GM18507 (cell line): ENCODE data around the gene ITGB6.
A peak's percentile ranks its signal among the peaks of the same experiment; 100 is the strongest.

ENCODE experiments used
- DNase-seq: peaks from one replicate; pipeline ENCODE4 v3.0.0; 2011; ENCODE audit warnings: low read depth; ENCODE audit not compliant: insufficient read length; ENCODE audit errors: extremely low spot score
- FAIRE-seq: peaks from 2 replicates; lab custom pipeline; 2011; peaks lifted over from hg19 to GRCh38; lab: Jason Lieb, UNC

Gene ITGB6, protein sequence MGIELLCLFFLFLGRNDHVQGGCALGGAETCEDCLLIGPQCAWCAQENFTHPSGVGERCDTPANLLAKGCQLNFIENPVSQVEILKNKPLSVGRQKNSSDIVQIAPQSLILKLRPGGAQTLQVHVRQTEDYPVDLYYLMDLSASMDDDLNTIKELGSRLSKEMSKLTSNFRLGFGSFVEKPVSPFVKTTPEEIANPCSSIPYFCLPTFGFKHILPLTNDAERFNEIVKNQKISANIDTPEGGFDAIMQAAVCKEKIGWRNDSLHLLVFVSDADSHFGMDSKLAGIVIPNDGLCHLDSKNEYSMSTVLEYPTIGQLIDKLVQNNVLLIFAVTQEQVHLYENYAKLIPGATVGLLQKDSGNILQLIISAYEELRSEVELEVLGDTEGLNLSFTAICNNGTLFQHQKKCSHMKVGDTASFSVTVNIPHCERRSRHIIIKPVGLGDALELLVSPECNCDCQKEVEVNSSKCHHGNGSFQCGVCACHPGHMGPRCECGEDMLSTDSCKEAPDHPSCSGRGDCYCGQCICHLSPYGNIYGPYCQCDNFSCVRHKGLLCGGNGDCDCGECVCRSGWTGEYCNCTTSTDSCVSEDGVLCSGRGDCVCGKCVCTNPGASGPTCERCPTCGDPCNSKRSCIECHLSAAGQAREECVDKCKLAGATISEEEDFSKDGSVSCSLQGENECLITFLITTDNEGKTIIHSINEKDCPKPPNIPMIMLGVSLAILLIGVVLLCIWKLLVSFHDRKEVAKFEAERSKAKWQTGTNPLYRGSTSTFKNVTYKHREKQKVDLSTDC

DNA sequence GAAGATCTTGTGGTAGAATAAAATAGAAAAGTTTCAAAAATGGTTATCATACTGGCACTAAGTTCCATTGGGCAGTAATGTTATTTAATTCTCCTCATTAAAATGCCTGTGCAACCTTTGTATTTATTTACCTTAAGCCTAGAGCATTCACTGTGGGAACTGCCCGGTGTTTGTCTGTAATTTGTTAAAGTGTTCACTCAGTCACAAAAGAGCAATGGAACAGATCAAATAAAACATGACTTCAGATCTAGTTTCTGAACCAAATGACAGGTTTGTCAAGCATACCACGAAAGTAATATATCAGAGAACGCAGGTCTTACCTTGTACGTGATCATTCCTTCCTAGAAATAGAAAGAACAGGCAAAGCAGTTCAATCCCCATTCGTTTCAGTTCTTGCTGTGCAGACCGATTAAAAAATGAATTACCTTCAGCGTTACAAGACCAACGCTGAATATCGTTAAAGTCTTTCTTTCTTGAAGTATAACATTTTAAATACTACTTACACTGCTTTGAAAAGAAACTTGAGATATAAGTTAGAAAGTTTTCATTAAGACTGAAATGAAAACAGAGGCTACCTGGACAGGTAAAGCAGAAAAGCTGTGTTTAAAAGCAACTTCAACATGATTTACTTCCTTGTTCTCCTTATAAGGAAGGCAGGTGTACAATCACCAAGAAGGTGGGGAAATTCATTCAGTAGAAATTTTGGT is at the start of gene ITGB6:
ITGB6 (minus strand) TSS at position 590 of the 707 bp plus-strand sequence; CDS start at position 381, 209 bp downstream.
- no peak for FAIRE-seq
- no peak for DNase-seq

DNA sequence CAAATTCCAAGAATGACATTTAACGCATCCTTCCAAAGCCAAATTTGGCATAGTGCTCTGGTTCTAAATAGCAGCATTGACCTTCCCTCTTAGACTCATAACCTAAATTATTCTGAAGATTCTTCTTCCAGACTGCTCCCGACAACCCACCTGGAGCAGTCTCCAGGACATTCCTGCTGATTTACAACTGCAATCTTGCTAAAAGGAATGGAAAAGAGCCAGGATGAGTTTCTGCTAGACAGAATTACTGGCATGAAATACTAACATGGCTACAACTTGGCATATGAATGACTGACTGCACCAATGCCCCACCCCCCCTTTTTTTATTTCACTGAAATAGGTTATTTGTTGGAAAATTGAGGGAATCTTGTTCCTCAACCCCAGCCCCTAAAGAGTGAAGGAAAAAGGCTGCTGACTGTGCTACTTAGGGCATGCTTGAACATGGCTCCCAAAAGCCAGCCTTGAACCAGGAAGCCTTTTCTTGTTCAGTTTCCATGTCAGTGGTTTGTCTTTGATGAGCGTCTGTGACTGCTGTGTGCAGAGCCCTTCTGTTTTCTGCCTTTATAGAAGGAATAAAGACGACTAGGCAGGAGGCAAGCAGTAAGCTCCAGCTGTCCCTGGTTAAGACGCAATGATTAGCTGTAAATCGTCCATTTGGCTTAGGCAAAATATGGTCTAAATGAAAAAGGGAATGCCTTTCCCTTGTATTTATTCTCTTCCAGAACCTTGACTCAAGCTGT is 47.4 kb upstream of the ITGB6 start:
- DNase-seq, result no peak
- FAIRE-seq, result no peak

- FAIRE-seq (no peak), DNase-seq (no peak)
Observed at GRCh38 chr2:160246356-160246755, 46.3 kb upstream of the ITGB6 start.

GRCh38 chr2:160245614-160246155 is 45.6 kb upstream of the ITGB6 start:
- DNase-seq (no peak), FAIRE-seq (no peak)

GRCh38 chr2:160242893-160243564 is 43.0 kb upstream of the ITGB6 start:
- no peak for FAIRE-seq
- DNase-seq, result no peak

DNA sequence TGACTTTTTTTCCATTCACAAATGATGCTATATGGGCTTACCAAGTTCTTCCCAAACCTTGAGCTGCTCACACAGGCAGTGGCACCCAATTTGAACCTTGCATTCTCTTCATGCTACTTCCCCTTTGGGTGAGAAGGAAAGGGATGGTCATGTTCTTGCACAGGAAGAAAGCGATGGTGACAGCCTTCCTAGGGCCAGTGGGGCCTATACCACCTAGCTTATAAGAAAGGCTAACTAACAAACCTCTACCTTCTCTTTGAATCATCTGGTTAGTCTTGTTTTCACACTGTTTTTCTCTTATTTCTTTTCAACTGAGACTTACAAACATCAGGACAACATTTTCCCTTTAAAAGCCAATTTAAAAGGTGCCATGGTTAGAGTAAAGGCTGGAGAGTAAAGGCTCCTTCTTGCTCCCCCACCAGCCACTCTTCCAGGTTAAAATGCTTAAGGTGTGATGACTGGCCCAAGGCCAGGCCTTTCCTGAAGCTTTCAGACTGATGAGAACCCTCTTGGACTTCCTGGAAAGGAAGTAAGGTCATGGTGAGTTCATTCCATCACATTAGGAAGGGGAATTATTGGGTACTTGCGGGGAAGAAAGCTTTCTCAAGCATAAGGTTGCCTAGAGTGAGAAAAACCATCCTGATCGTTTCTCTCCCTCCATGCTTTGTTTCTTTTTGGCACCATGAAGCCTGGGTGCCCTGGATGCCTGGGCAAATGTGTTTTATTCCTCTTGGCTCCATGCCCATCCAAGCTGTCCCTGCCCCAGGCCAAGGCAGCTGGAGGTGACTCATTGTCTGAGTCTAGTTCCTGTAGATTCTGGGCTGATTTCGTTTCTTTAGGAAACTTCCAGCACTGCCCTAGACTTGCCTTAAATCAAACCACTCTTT is 41.4 kb upstream of the ITGB6 start:
- no peak for FAIRE-seq

DNA sequence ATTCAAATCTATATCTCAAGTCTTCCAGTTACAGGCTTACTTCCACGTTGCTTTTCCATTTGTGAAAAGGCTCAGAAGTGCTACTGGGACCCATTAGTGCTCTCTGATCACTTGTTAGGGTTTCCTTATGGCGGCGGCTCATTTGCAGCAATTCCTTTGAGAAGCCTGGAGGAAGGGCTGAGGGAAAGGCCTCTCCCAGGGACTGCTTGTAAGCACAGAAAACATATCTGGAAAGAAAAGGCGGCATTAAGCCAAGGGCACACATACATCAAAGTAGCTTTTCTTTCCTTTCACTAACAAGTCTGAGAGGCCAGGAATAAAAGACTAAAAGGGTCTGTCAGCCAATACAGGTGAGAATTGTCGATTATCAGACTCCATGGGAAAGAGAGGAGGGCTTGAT is 39.4 kb upstream of the ITGB6 start:
- FAIRE-seq, result no peak

More for the DNA sequence above, 41.4 kb upstream of the ITGB6 start:
- DNase-seq, result no peak

GRCh38 chr2:160238392-160238791 is 38.3 kb upstream of the ITGB6 start:
- no peak for FAIRE-seq
- DNase-seq, result no peak

More for the DNA sequence above, 39.4 kb upstream of the ITGB6 start:
- DNase-seq, result no peak

- no peak for DNase-seq
- FAIRE-seq, result no peak
Observed at GRCh38 chr2:160232905-160233475, 32.9 kb upstream of the ITGB6 start.

DNA sequence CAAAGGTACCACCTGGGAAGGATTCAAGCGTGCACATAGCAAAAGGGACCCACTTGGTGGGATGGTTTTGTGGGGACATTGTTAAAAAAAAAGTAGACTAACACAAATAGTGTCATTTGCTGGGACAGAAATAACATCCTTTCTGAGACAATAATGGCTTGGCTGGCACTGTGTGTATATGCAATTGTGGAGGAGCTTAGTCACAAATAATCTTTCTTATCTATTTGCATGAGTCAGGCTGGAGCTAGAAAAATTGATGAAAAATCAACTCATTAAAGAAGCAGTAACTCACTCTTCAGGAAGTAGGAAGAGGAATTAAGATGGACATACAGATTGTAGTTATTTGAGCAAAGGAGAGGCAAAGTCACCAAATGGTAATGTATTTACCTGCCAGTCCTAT is 29.5 kb upstream of the ITGB6 start:
- no peak for DNase-seq
- no peak for FAIRE-seq

GRCh38 chr2:160228141-160228917 is 28.3 kb upstream of the ITGB6 start:
- FAIRE-seq, result no peak
- no peak for DNase-seq

DNA sequence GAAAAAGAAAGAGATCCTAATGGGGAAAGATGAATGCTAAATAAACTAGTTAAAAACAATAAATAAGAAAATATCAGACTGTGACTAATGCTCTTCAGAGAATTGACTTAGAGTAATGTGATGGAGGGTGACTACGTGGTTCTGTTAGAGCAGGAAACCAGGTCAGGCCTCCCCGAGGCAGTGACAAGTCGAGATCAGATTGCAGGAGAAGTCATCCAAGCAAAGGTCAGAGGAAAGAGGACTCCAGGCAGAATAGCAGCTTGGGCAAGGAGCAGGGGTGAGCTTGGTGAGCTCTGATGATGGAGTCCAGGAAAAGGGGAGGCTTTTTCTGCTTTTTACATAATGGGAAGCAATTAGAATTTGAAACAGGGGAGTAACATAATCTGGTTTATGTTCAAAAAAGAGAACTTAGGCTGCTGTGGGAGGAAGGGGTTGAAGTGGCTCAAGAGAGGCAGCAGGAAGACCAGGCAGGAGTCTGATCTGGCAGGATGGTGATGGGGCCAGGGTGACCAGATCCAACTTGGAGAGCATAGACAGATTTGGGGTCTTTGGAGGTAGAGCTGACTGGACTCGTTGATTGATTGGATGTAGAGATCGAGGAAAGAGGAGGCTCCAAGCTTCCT is 27.3 kb upstream of the ITGB6 start:
- DNase-seq (no peak), FAIRE-seq (no peak)

GRCh38 chr2:160226367-160226766 is 26.3 kb upstream of the ITGB6 start:
- no peak for FAIRE-seq

DNA sequence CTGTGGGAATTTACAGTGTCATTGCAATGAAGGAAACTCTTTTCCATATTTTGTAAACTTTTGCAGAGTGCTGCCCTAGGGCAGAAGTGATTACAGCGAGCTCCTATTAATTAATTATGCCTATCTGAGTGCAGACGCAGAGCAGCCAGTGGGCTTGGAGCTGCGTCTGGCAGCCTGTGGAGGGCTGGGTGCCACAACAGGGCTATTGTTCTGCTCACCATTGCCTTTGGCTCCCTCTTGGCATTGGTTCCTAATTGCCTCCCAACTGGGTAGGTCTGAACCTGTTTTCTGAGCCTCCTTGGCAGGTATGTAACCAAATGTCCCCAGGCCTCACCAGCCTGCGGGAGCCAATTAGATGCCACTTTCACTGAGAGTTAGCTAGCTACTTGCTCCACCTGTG is 25.6 kb upstream of the ITGB6 start:
- no peak for FAIRE-seq
- DNase-seq, result no peak

More at GRCh38 chr2:160226367-160226766, 26.3 kb upstream of the ITGB6 start:
- DNase-seq, result no peak

- DNase-seq (no peak), FAIRE-seq (no peak)
Observed at GRCh38 chr2:160224507-160224906, 24.4 kb upstream of the ITGB6 start.

- FAIRE-seq, result peak; percentile 84
Observed at GRCh38 chr2:160224060-160224459, 24.0 kb upstream of the ITGB6 start.

More at GRCh38 chr2:160224060-160224459, 24.0 kb upstream of the ITGB6 start:
- peak; percentile 53 for DNase-seq
